Body of pancreas (tissue), 4 donors: ENCODE data around the gene BMP7. TPM values are rescaled to one million over a fixed set of nuclear protein-coding genes. Genes with fewer than 3 reads are reported as not detected.

Experiments used
- ATAC-seq: fragments of 150-250 bp; one replicate; pipeline ENCODE4 v1.9.1; 2016
- DNase-seq, 4 donors: peaks; one replicate each; pipeline ENCODE4 v3.0.0-alpha.2; 2019
- H3K27ac ChIP-seq, 4 donors: fragments of 200-600 bp; sonication (generic); 1 replicate in 3 of 4; 2 replicates in 1 of 4; pipeline versions ENCODE4 v1.5.1 to v1.6.1; 2016 to 2019; ENCODE audit warnings: mild to moderate bottlenecking in 1 of 4, mixed read lengths in 1 of 4, moderate library complexity in 1 of 4
- H3K27me3 ChIP-seq, 2 donors: fragments of 200-600 bp; sonication (generic); one replicate each; pipeline ENCODE4 v1.6.0; 2016; ENCODE audit warnings: mild to moderate bottlenecking in 1 of 2
- H3K36me3 ChIP-seq, 2 donors: fragments of 200-600 bp; sonication (generic); replicated peaks in 1 of 2; 2 replicates each; pipeline ENCODE4 v1.5.1; 2016; ENCODE audit warnings: low read depth in 2 of 2; ENCODE audit not compliant: insufficient read depth in 1 of 2
- H3K4me1 ChIP-seq: fragments of 200-600 bp; sonication (generic); one replicate; pipeline ENCODE4 v1.6.0; 2016
- H3K4me3 ChIP-seq, 2 donors: fragments of 200-600 bp; sonication (generic); 1 replicate in 1 of 2; 2 replicates in 1 of 2; pipeline ENCODE4 v1.5.1; 2016 to 2019
- H3K9me3 ChIP-seq, 3 donors: fragments of 200-600 bp; sonication (generic); 1 replicate in 2 of 3; 2 replicates in 1 of 3; pipeline ENCODE4 v1.5.1; 2016
- POLR2A ChIP-seq, 3 donors: fragments of 450-650 bp; IDR thresholded peaks; one replicate each; pipeline ENCODE4 v1.6.1; 2016; ENCODE audit warnings: antibody characterized with exemption in 3 of 3, mild to moderate bottlenecking in 2 of 3
- WGBS, 2 donors: methylation state at CpG; one replicate each; pipeline ENCODE4 v1.1.5; 2017; 5-methylcytosine and 5-hydroxymethylcytosine counted together
- intact Hi-C: fragments of 100-400 bp; cut with DNase I; formaldehyde crosslinking; loops from one replicate; pipeline ENCODE4 v1.15.1; 2023
- total RNA-seq, 2 donors: library from RNA; depleted of rRNA; stranded (reverse); fragments of >200 nt; gene quantifications; one replicate each; pipeline ENCODE4 v1.1.0, GENCODE V29; 2016
- TF ChIP-seq, protein P1 (sequence below), 7 experiments: fragments of 450-650 bp in 4 of 7; fragments of 200-600 bp in 3 of 7; sonication (generic) in 3 of 7; IDR thresholded peaks; one replicate each; pipeline ENCODE4 v1.5.1; 2016 to 2019; ENCODE audit warnings: antibody characterized with exemption in 7 of 7

The BMP7 gene
- total RNA-seq, 2 donors from 2014 or later = 4.2 TPM; not detected in 1

DNA sequence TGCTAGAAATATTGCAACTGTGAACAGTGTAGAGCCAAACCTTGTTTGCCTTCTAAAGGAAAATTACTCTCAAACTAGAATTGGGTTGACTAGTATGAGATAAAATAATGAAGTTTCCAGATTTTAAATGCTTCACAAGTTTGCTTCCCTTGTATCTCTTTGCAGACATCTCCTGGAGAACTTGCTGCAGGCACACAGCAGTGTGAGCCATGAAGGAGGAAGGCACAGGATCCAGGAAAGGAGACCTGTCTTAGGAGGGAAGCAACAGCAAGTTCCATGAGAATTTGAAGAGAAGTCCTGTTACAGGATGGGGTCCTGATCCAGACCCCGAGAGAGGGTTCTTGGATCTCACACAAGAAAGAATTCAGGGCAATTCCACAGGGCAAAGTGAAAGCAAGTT, 115.9 kb downstream of the BMP7 start:
- no peak overlapping the region for H3K27ac ChIP-seq
- intact Hi-C loops = no loop called here
- no peaks in the 10 kb centered on the region for H3K27me3 ChIP-seq
- H3K36me3 ChIP-seq = no peaks in the 10 kb centered on the region
- H3K4me1 ChIP-seq = no peaks in the 10 kb centered on the region
- no peak overlapping the region for H3K4me3 ChIP-seq
- ATAC-seq (no peak), DNase-seq (no peak)
- H3K9me3 ChIP-seq = no peaks in the 10 kb centered on the region
- TF ChIP-seq, protein P1, sequence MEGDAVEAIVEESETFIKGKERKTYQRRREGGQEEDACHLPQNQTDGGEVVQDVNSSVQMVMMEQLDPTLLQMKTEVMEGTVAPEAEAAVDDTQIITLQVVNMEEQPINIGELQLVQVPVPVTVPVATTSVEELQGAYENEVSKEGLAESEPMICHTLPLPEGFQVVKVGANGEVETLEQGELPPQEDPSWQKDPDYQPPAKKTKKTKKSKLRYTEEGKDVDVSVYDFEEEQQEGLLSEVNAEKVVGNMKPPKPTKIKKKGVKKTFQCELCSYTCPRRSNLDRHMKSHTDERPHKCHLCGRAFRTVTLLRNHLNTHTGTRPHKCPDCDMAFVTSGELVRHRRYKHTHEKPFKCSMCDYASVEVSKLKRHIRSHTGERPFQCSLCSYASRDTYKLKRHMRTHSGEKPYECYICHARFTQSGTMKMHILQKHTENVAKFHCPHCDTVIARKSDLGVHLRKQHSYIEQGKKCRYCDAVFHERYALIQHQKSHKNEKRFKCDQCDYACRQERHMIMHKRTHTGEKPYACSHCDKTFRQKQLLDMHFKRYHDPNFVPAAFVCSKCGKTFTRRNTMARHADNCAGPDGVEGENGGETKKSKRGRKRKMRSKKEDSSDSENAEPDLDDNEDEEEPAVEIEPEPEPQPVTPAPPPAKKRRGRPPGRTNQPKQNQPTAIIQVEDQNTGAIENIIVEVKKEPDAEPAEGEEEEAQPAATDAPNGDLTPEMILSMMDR (IDR thresholded peaks at IDR 0.05) = no peak
- TF ChIP-seq POLR2A (IDR thresholded peaks at IDR 0.05) = no peak
- WGBS, 2 donors = 33 to 64% methylated on average over 1 of the region's 1 CpG

DNA sequence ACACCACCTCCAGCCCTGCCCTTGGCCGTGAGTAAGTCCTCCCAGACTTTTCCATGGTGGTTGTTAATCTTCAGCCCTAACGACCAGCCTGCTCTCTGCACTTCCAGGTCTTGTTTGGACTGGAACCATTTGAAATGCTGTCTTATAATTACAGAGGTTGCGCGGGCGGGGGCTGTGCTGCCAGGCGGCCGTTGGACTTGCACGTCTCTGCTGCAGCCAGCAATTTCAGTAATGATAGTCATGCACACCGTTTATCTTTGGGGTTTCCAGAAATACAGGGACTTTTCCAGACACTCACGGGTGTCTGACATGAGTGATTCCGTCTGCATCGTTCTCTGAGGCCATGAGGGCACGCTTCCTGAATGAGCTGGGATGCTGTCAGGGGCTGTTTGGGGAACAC, 118.2 kb downstream of the BMP7 start:
- Histone ChIP-seq H3K27ac (no peak overlapping the region), H3K9me3 (no peaks in the 10 kb centered on the region), H3K36me3 (no peaks in the 10 kb centered on the region), H3K4me1 (no peaks in the 10 kb centered on the region), H3K27me3 (no peaks in the 10 kb centered on the region), H3K4me3 (no peak overlapping the region)
- TF ChIP-seq, protein P1 (IDR thresholded peaks at IDR 0.05) = no peak
- TF ChIP-seq POLR2A (IDR thresholded peaks at IDR 0.05) = no peak
- intact Hi-C loops = no loop called here
- ATAC-seq (no peak), DNase-seq (no peak)
- WGBS, 2 donors = 17 to 25% methylated on average over 13 of the region's 13 CpGs

DNA sequence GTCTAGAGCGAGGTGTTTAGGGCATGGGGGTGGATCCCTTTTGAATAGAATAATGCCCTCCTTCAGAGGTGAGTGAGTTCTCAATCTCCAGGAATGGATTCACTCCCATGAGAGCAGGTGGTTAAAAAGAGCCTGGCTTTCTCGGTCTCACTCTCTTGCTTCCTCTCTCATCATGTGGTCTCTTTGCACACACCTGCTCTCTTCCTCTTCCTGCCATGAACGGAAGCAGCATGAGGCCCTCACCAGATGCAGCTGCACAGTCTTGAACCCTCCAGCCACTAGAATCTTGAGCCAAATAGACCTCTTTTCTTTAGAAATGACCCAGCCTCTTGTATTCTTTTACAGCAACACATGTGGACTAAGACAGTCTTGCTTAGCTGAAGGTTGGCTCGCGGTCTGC, 119.3 kb downstream of the BMP7 start:
- no peak for DNase-seq
- WGBS, 2 donors = 63 to 76% methylated on average over 5 of the region's 5 CpGs
- H3K27me3 ChIP-seq = no peaks in the 10 kb centered on the region
- no peak for ATAC-seq
- no peaks in the 10 kb centered on the region for H3K9me3 ChIP-seq
- intact Hi-C loops = no loop called here
- H3K27ac ChIP-seq = no peak overlapping the region
- TF ChIP-seq, protein P1 (IDR thresholded peaks at IDR 0.05) = no peak
- TF ChIP-seq POLR2A (IDR thresholded peaks at IDR 0.05) = no peak
- no peaks in the 10 kb centered on the region for H3K36me3 ChIP-seq
- H3K4me3 ChIP-seq = no peak overlapping the region
- no peaks in the 10 kb centered on the region for H3K4me1 ChIP-seq

DNA sequence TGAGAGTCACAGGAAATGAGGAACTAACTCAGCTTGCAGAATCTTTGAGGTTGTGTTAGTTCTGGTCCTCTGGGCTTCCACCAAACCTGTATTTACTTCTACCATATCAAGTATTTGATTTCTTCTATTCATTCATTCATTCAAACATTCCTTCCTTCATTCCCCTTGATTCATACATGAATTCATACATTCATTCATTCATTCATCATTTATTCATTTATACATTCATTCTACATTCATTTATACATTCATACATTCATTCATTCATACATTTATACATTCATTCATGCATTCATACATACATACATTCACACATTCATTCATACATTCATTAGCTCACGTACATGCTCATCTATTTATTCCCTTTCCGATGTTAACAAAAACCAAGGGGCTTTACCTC, 120.3 kb downstream of the BMP7 start:
- WGBS, 2 donors = 85 to 93% methylated on average over 2 of the region's 2 CpGs
- TF ChIP-seq, protein P1 (IDR thresholded peaks at IDR 0.05) = no peak
- no peak for TF ChIP-seq POLR2A (IDR thresholded peaks at IDR 0.05)
- intact Hi-C loops = no loop called here

DNA sequence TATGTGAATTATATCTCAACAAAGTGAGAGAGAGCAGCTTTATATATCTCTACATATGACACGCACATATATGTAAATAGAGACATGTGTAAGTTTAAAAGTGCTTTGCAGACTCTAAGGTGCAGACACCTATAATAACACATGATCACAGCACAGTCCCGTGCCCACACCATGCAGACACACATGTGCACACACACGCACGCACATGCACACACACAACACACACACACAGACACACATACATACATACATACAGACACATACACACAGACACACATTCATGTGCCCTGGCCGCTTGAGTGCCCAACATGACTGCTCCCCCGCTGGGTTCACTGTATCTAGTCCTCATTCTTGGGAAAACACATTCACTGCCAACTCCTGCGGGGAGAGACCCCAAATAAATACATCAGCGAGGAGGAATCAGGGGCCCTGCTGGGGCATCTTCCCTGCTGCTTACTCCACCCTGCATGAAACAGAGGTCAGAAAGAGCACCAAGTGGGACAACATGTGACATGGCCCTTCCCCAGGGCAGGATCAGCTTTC, 121.3 kb downstream of the BMP7 start:
- Histone ChIP-seq H3K4me1 (no peaks in the 10 kb centered on the region), H3K27me3 (no peaks in the 10 kb centered on the region), H3K27ac (no peak overlapping the region), H3K9me3 (no peaks in the 10 kb centered on the region), H3K4me3 (no peak overlapping the region), H3K36me3 (no peaks in the 10 kb centered on the region)
- ATAC-seq (no peak), DNase-seq (no peak)
- intact Hi-C loops = no loop called here
- 68 to 78% methylated on average over 8 of the region's 8 CpGs for WGBS, 2 donors
- TF ChIP-seq POLR2A (IDR thresholded peaks at IDR 0.05) = no peak
- TF ChIP-seq, protein P1 (IDR thresholded peaks at IDR 0.05) = no peak

More for the DNA sequence above, 120.3 kb downstream of the BMP7 start:
- Histone ChIP-seq H3K27me3 (no peaks in the 10 kb centered on the region), H3K36me3 (no peaks in the 10 kb centered on the region), H3K9me3 (no peaks in the 10 kb centered on the region), H3K27ac (no peak overlapping the region), H3K4me3 (no peak overlapping the region), H3K4me1 (no peaks in the 10 kb centered on the region)
- ATAC-seq = no peak
- no peak for DNase-seq
